ENCODE results near the gene ACTL8.

The ACTL8 gene

GRCh38 chr1:17772615-17773212 is 17.6 kb downstream of the ACTL8 start:
- no peaks in the 10 kb centered on the region for H3K9me3 ChIP-seq (ENCODE audit: insufficient read depth, low read length)
- no peaks in the 10 kb centered on the region for H4K20me1 ChIP-seq (ENCODE audit: insufficient read depth, low read length)
- H2AFZ ChIP-seq (ENCODE audit: low read depth, low read length): no peak overlapping the region
- TF ChIP-seq, protein P1, sequence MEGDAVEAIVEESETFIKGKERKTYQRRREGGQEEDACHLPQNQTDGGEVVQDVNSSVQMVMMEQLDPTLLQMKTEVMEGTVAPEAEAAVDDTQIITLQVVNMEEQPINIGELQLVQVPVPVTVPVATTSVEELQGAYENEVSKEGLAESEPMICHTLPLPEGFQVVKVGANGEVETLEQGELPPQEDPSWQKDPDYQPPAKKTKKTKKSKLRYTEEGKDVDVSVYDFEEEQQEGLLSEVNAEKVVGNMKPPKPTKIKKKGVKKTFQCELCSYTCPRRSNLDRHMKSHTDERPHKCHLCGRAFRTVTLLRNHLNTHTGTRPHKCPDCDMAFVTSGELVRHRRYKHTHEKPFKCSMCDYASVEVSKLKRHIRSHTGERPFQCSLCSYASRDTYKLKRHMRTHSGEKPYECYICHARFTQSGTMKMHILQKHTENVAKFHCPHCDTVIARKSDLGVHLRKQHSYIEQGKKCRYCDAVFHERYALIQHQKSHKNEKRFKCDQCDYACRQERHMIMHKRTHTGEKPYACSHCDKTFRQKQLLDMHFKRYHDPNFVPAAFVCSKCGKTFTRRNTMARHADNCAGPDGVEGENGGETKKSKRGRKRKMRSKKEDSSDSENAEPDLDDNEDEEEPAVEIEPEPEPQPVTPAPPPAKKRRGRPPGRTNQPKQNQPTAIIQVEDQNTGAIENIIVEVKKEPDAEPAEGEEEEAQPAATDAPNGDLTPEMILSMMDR (IDR thresholded peaks at IDR 0.05; ENCODE audit: low read depth, low read length): no peak
- no peak for TF ChIP-seq EZH2phosphoT487 (IDR thresholded peaks at IDR 0.05; ENCODE audit: low read depth)
- no peaks in the 10 kb centered on the region for H3K4me1 ChIP-seq (ENCODE audit: low read length)
- H3K27ac ChIP-seq (ENCODE audit: low read length): no peak overlapping the region
- no peaks in the 10 kb centered on the region for H3K27me3 ChIP-seq (ENCODE audit: low read depth, low read length)
- H3K4me2 ChIP-seq (ENCODE audit: low read length): no peak overlapping the region
- no peaks in the 10 kb centered on the region for H3K36me3 ChIP-seq (replicated peaks; ENCODE audit: low read depth, low read length)
- no peak overlapping the region for H3K9ac ChIP-seq (ENCODE audit: low read length)
- no peaks in the 10 kb centered on the region for H3K79me2 ChIP-seq (ENCODE audit: low read length)
- H3K4me3 ChIP-seq (ENCODE audit: low read length): no peak overlapping the region

DNA sequence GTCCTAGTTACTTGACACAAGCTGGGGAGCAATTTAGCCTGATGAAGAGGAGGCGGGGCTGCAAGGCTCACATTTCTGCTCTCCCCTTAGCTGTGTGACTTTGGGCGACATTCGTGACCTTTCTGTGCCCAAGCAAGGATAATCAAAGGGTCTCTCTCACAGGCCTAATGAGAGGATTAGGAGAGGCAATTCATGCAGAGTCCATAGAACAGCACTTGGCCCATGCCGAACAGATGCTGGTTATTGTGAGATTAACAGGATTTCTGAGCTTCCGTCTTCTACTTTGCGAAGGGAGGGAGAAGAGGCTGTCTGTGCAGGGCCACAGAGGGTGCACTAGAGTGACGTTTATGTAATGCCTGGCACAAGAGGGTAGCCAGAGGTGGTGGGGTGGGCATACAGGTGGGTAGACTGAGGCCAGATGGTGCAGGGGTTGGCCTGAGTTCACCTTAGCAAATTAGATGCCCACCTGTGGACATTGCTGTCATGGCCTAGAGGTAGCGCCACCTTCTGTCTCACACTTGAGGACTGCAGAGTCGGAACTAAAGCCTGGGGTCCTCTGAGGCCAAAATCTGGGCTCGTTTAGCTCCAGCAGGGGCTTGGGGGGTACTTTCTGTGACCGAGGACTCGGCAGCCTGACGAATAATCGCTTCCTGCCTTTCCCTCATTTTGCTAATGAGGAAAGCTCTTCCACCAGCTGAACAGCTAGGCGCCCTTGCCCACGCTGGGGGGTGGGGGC is 18.6 kb downstream of the ACTL8 start:
- no peaks in the 10 kb centered on the region for H3K36me3 ChIP-seq (replicated peaks; ENCODE audit: low read depth, low read length)
- no peak overlapping the region for H3K9ac ChIP-seq (ENCODE audit: low read length)
- no peaks in the 10 kb centered on the region for H4K20me1 ChIP-seq (ENCODE audit: insufficient read depth, low read length)
- TF ChIP-seq, protein P1 (IDR thresholded peaks at IDR 0.05; ENCODE audit: low read depth, low read length): no peak
- no peak for TF ChIP-seq EZH2phosphoT487 (IDR thresholded peaks at IDR 0.05; ENCODE audit: low read depth)
- H3K4me2 ChIP-seq (ENCODE audit: low read length): no peak overlapping the region
- no peaks in the 10 kb centered on the region for H3K4me1 ChIP-seq (ENCODE audit: low read length)
- no peaks in the 10 kb centered on the region for H3K79me2 ChIP-seq (ENCODE audit: low read length)
- H3K4me3 ChIP-seq (ENCODE audit: low read length): no peak overlapping the region
- no peaks in the 10 kb centered on the region for H3K9me3 ChIP-seq (ENCODE audit: insufficient read depth, low read length)
- no peak overlapping the region for H2AFZ ChIP-seq (ENCODE audit: low read depth, low read length)
- no peaks in the 10 kb centered on the region for H3K27me3 ChIP-seq (ENCODE audit: low read depth, low read length)
- no peak overlapping the region for H3K27ac ChIP-seq (ENCODE audit: low read length)

DNA sequence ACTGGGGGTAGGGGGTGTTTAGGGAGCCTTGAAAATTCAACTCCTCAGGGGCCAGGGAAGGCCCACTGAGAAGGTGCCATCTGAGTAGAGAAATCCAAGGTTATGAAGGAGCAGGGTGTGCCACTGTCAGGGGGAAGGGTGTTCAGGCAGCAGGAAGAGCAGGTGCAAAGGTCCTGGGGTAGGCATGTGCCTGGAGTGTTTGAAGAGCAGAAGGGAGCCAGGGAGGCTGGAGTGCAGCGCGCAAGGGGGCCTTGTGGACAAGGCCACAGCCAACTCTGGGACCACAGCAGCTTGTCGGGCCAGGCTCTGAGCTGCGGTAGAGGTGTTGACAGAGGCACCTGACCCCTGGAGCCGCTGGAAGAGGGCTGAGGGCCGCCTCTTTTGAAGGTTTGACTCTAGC is 19.3 kb downstream of the ACTL8 start:
- H3K9ac ChIP-seq (ENCODE audit: low read length): no peak overlapping the region
- TF ChIP-seq, protein P1 (IDR thresholded peaks at IDR 0.05; ENCODE audit: low read depth, low read length): no peak
- no peak for TF ChIP-seq EZH2phosphoT487 (IDR thresholded peaks at IDR 0.05; ENCODE audit: low read depth)
- H3K79me2 ChIP-seq (ENCODE audit: low read length): no peaks in the 10 kb centered on the region
- H3K4me1 ChIP-seq (ENCODE audit: low read length): no peaks in the 10 kb centered on the region
- no peaks in the 10 kb centered on the region for H3K9me3 ChIP-seq (ENCODE audit: insufficient read depth, low read length)
- H3K27me3 ChIP-seq (ENCODE audit: low read depth, low read length): no peaks in the 10 kb centered on the region
- H3K4me3 ChIP-seq (ENCODE audit: low read length): no peak overlapping the region
- no peaks in the 10 kb centered on the region for H3K36me3 ChIP-seq (replicated peaks; ENCODE audit: low read depth, low read length)
- no peak overlapping the region for H3K4me2 ChIP-seq (ENCODE audit: low read length)
- no peak overlapping the region for H2AFZ ChIP-seq (ENCODE audit: low read depth, low read length)
- H4K20me1 ChIP-seq (ENCODE audit: insufficient read depth, low read length): no peaks in the 10 kb centered on the region
- H3K27ac ChIP-seq (ENCODE audit: low read length): no peak overlapping the region

DNA sequence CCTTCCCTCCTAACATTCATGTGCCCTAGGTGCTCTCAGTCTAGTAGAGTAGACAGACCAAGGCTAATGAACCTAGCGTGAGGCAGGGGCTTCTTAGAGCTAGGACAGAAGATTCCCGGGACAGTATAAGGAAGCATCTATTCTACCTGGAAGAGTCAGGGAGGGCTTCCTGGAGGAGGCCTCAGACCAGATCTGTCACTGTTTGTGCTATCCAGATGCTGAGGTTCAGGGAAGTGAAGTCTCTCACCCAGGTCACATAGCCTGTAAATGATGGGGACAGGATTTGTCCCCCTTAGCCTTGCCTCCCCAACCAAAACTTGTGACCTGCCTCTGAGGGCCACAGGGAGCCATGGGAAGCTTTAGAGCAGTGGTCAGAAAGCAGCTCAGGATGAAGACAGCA is 20.7 kb downstream of the ACTL8 start:
- TF ChIP-seq EZH2phosphoT487 (IDR thresholded peaks at IDR 0.05; ENCODE audit: low read depth): no peak
- TF ChIP-seq, protein P1 (IDR thresholded peaks at IDR 0.05; ENCODE audit: low read depth, low read length): no peak
- H3K4me3 ChIP-seq (ENCODE audit: low read length): no peak overlapping the region
- H3K79me2 ChIP-seq (ENCODE audit: low read length): no peaks in the 10 kb centered on the region
- H3K27me3 ChIP-seq (ENCODE audit: low read depth, low read length): no peaks in the 10 kb centered on the region
- no peak overlapping the region for H3K27ac ChIP-seq (ENCODE audit: low read length)
- no peaks in the 10 kb centered on the region for H3K36me3 ChIP-seq (replicated peaks; ENCODE audit: low read depth, low read length)
- no peak overlapping the region for H2AFZ ChIP-seq (ENCODE audit: low read depth, low read length)
- H3K9ac ChIP-seq (ENCODE audit: low read length): no peak overlapping the region
- H3K4me1 ChIP-seq (ENCODE audit: low read length): no peaks in the 10 kb centered on the region
- H4K20me1 ChIP-seq (ENCODE audit: insufficient read depth, low read length): no peaks in the 10 kb centered on the region
- H3K4me2 ChIP-seq (ENCODE audit: low read length): no peak overlapping the region
- no peaks in the 10 kb centered on the region for H3K9me3 ChIP-seq (ENCODE audit: insufficient read depth, low read length)
